K562 (cell line): ENCODE results near the gene ETV3L. TPM values are rescaled to one million over a fixed set of nuclear protein-coding genes. Genes with fewer than 3 reads are reported as not detected.

Experiments
- CBX3 ChIP-seq, 2 experiments: IDR thresholded peaks; 1 replicate in 1 of 2; 2 replicates in 1 of 2; pipeline ENCODE4 v1.6.1; 2012; ENCODE audit warnings: inconsistent platforms in 2 of 2, low read length in 2 of 2, borderline replicate concordance in 1 of 2, control low read depth in 1 of 2
- ELF4 ChIP-seq: fragments of 450-650 bp; formaldehyde crosslinking; IDR thresholded peaks from 2 replicates; pipeline ENCODE4 v1.4.0; 2022; ENCODE audit warnings: missing genetic modification characterization
- ESRRB ChIP-seq: fragments of 250-450 bp; sonication (Bioruptor Pico); IDR thresholded peaks from 2 replicates; pipeline ENCODE4 v1.5.0; 2020; ENCODE audit warnings: mild to moderate bottlenecking, moderate library complexity, borderline replicate concordance
- GABPB1 ChIP-seq: sonication (generic); formaldehyde crosslinking; IDR thresholded peaks from 2 replicates; pipeline ENCODE4 v1.8.0; 2022; ENCODE audit warnings: mild to moderate bottlenecking, missing genetic modification reagents
- HDAC8 ChIP-seq: fragments of 450-650 bp; IDR thresholded peaks from 2 replicates; pipeline ENCODE4 v1.6.1; 2016; ENCODE audit warnings: mild to moderate bottlenecking, missing genetic modification characterization, moderate library complexity, missing compliant biosample characterization
- L3MBTL2 ChIP-seq: fragments of 450-650 bp; IDR thresholded peaks from 2 replicates; pipeline ENCODE4 v1.6.1; 2016; ENCODE audit warnings: mild to moderate bottlenecking, moderate library complexity
- MTA1 ChIP-seq: fragments of 450-650 bp; IDR thresholded peaks from 2 replicates; pipeline ENCODE4 v1.6.1; 2017; ENCODE audit warnings: borderline replicate concordance
- MYC ChIP-seq, 2 experiments: fragments of 250-450 bp in 1 of 2; sonication (Bioruptor Pico) in 1 of 2; IDR thresholded peaks; 2 replicates each; pipeline versions ENCODE4 v1.5.1 to v1.6.1; 2012 to 2021; ENCODE audit warnings: low read depth in 2 of 2, borderline replicate concordance in 1 of 2, improper control_type of control experiment in 1 of 2, low read length in 1 of 2, mild to moderate bottlenecking in 1 of 2, moderate library complexity in 1 of 2
- PHF21A ChIP-seq: fragments of 450-650 bp; IDR thresholded peaks from 2 replicates; pipeline ENCODE4 v1.6.1; 2017; ENCODE audit warnings: low read depth, borderline replicate concordance
- POLR2G ChIP-seq: fragments of 200-400 bp; formaldehyde crosslinking; IDR thresholded peaks from 2 replicates; pipeline ENCODE4 v1.6.1; 2017; ENCODE audit warnings: low read depth, mild to moderate bottlenecking, antibody characterized with exemption, low read length, moderate library complexity
- SLC30A9 ChIP-seq: fragments of 250-450 bp; sonication (Bioruptor Pico); IDR thresholded peaks from 2 replicates; pipeline ENCODE4 v1.8.0; 2022; ENCODE audit warnings: mild to moderate bottlenecking, moderate library complexity
- TCF7L2 ChIP-seq: fragments of 150-350 bp; IDR thresholded peaks from 2 replicates; pipeline ENCODE4 v1.6.1; 2016; ENCODE audit warnings: low read depth, mild to moderate bottlenecking, low read length, moderate library complexity
- TRIM28 ChIP-seq: fragments of 450-650 bp; IDR thresholded peaks from 2 replicates; pipeline ENCODE4 v1.6.1; 2017
- ZNF12 ChIP-seq: sonication (generic); formaldehyde crosslinking; IDR thresholded peaks from 2 replicates; pipeline ENCODE4 v1.4.0; 2020; ENCODE audit warnings: mild to moderate bottlenecking, missing genetic modification reagents
- ZNF184 ChIP-seq: sonication (generic); formaldehyde crosslinking; IDR thresholded peaks from 2 replicates; pipeline ENCODE4 v1.5.0; 2020; ENCODE audit warnings: missing genetic modification reagents
- ZNF408 ChIP-seq: fragments of 250-450 bp; sonication (Bioruptor Pico); IDR thresholded peaks from 2 replicates; pipeline ENCODE4 v1.4.0; 2020; ENCODE audit warnings: low read depth, mild to moderate bottlenecking, moderate library complexity
- polyA plus RNA-seq, 8 experiments: library from polyadenylated mRNA; depleted of rRNA in 4 of 8; stranded (reverse) in 5 of 8; unstranded in 3 of 8; fragments of >200 nt; fragmentation: Nextera tagmentation in 2 of 8; fragmentation: Illumina TruSeq in 1 of 8; extraction: Ambion mirVana in 2 of 8; extraction: Trizol in 1 of 8; gene quantifications; 2 replicates each; pipeline versions ENCODE4 v1.2.1 to v1.2.3, GENCODE V29; 2011 to 2014; ENCODE audit warnings: inconsistent platforms in 1 of 8, missing spikeins in 1 of 8
- total RNA-seq, 7 experiments: library from RNA; depleted of rRNA in 6 of 7; stranded (reverse); fragments of >200 nt in 6 of 7; fragmentation: Illumina TruSeq in 2 of 7; extraction: Trizol in 2 of 7; gene quantifications; 2 replicates each; pipeline versions ENCODE4 v1.2.1 to v1.2.3, GENCODE V29; 2011 to 2021; ENCODE audit warnings: low replicate concordance in 1 of 7
- TF ChIP-seq, protein P1 (sequence below): fragments of 250-450 bp; sonication (Bioruptor Pico); IDR thresholded peaks from 2 replicates; pipeline ENCODE4 v1.4.0; 2020; ENCODE audit warnings: mild to moderate bottlenecking, moderate library complexity
- TF ChIP-seq, protein P2 (sequence below): fragments of 250-450 bp; sonication (Bioruptor Pico); IDR thresholded peaks from 2 replicates; pipeline ENCODE4 v1.8.0; 2021; ENCODE audit warnings: moderate library complexity, mild to moderate bottlenecking, inconsistent platforms
- TF ChIP-seq, protein P3 (sequence below): sonication (generic); formaldehyde crosslinking; IDR thresholded peaks from 2 replicates; pipeline ENCODE4 v1.8.1; 2023; ENCODE audit warnings: mild to moderate bottlenecking, missing genetic modification reagents, moderate library complexity
- TF ChIP-seq, protein P4 (sequence below): sonication (generic); formaldehyde crosslinking; IDR thresholded peaks from 2 replicates; pipeline ENCODE4 v1.8.1; 2023; ENCODE audit warnings: mild to moderate bottlenecking, missing genetic modification reagents

ETV3L gene
- total and polyA plus RNA-seq, 9 of the 15 experiments (the other 6 are each of a cell fraction or from before 2014, with no cell fraction given): not detected

DNA sequence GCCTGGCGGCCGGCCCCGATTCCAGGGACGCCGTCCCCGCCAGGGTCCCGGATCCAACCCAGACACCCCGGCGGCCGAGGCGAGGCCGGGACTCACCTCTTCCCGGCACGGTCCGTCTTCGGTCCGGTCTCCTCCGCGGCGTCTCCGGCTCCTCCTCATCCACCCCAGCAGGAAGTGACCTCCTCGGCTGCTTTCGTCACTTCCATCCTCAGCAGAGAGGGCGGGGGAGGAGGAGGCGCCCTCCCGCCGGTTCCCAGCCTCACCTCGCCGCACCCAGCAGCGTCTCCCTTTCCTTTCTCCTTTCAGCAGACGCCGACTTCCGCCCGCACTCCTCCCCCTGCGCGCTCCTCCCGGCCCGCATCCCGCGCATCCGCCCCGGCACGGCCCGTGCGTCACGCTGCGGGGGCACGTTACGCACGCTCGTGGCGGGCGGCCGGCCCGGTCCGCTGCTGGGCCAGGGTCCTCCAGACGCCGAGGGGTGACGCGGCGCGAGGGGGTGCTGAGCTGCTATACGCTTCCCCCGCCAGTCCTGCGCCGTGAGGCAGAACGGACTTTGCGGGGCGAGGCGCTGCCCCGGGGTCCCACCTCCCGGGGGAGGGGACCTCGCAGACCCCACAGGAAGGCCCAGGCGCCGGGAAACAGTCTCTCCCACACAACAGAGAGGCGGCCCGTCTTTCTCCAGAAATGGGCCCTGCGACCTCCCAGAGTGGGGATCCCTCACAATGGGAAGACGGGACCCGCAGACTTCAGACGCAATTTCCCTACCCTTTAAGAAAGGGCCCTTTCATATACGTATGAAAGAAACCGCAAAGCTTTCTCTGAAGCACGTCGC, 38.8 kb upstream of the ETV3L start, which contains the start of gene ETV3 (continued):
- TF ChIP-seq MYC (IDR thresholded peaks at IDR 0.05; ENCODE audit: low read depth, low read length) (peak; percentile 85), MYC (CRISPR knock-in tag; IDR thresholded peaks at IDR 0.05; ENCODE audit: borderline replicate concordance, low read depth) (no peak), HDAC8 (no peak), TRIM28 (no peak), ELF4 (CRISPR knock-in tag) (no peak), TCF7L2 (no peak), CBX3 (IDR thresholded peaks at IDR 0.05; ENCODE audit: borderline replicate concordance in 1 of 2, low read length in 2 of 2) (no peak), ESRRB (no peak), MTA1 (no peak), ZNF12 (CRISPR knock-in tag) (no peak), SLC30A9 (no peak), POLR2G (peak; percentile 96), L3MBTL2 (peak; percentile 90), GABPB1 (CRISPR knock-in tag) (peak; percentile 91), ZNF184 (CRISPR knock-in tag) (no peak), ZNF408 (CRISPR knock-in tag) (no peak), PHF21A (no peak)
- TF ChIP-seq, protein P1, sequence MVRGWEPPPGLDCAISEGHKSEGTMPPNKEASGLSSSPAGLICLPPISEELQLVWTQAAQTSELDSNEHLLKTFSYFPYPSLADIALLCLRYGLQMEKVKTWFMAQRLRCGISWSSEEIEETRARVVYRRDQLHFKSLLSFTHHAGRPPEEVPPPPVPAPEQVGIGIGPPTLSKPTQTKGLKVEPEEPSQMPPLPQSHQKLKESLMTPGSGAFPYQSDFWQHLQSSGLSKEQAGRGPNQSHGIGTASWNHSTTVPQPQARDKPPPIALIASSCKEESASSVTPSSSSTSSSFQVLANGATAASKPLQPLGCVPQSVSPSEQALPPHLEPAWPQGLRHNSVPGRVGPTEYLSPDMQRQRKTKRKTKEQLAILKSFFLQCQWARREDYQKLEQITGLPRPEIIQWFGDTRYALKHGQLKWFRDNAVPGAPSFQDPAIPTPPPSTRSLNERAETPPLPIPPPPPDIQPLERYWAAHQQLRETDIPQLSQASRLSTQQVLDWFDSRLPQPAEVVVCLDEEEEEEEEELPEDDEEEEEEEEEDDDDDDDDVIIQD (CRISPR knock-in tag): no peak
- TF ChIP-seq, protein P2, sequence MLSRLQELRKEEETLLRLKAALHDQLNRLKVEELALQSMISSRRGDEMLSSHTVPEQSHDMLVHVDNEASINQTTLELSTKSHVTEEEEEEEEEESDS (CRISPR knock-in tag): no peak
- TF ChIP-seq, protein P3, sequence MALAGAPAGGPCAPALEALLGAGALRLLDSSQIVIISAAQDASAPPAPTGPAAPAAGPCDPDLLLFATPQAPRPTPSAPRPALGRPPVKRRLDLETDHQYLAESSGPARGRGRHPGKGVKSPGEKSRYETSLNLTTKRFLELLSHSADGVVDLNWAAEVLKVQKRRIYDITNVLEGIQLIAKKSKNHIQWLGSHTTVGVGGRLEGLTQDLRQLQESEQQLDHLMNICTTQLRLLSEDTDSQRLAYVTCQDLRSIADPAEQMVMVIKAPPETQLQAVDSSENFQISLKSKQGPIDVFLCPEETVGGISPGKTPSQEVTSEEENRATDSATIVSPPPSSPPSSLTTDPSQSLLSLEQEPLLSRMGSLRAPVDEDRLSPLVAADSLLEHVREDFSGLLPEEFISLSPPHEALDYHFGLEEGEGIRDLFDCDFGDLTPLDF (CRISPR knock-in tag): 0 out of 2 replicates have a peak, but pooled peaks have one; percentile 20
- TF ChIP-seq, protein P4, sequence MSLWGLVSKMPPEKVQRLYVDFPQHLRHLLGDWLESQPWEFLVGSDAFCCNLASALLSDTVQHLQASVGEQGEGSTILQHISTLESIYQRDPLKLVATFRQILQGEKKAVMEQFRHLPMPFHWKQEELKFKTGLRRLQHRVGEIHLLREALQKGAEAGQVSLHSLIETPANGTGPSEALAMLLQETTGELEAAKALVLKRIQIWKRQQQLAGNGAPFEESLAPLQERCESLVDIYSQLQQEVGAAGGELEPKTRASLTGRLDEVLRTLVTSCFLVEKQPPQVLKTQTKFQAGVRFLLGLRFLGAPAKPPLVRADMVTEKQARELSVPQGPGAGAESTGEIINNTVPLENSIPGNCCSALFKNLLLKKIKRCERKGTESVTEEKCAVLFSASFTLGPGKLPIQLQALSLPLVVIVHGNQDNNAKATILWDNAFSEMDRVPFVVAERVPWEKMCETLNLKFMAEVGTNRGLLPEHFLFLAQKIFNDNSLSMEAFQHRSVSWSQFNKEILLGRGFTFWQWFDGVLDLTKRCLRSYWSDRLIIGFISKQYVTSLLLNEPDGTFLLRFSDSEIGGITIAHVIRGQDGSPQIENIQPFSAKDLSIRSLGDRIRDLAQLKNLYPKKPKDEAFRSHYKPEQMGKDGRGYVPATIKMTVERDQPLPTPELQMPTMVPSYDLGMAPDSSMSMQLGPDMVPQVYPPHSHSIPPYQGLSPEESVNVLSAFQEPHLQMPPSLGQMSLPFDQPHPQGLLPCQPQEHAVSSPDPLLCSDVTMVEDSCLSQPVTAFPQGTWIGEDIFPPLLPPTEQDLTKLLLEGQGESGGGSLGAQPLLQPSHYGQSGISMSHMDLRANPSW (CRISPR knock-in tag): no peak; the same call in 1 of the 2 replicates
